AML-193 (cell line): ENCODE results near the gene STK35.
"Not testable (repeated sequence)": the region's sequence is repeated elsewhere in the genome, so short reads cannot be mapped to it uniquely, and the experiment has no call there.

Experiments
- DNase-seq, 2 experiments: peaks; one replicate each; lab custom pipeline; 2025; lab: John Stamatoyannopoulos, UW

Gene STK35

DNA sequence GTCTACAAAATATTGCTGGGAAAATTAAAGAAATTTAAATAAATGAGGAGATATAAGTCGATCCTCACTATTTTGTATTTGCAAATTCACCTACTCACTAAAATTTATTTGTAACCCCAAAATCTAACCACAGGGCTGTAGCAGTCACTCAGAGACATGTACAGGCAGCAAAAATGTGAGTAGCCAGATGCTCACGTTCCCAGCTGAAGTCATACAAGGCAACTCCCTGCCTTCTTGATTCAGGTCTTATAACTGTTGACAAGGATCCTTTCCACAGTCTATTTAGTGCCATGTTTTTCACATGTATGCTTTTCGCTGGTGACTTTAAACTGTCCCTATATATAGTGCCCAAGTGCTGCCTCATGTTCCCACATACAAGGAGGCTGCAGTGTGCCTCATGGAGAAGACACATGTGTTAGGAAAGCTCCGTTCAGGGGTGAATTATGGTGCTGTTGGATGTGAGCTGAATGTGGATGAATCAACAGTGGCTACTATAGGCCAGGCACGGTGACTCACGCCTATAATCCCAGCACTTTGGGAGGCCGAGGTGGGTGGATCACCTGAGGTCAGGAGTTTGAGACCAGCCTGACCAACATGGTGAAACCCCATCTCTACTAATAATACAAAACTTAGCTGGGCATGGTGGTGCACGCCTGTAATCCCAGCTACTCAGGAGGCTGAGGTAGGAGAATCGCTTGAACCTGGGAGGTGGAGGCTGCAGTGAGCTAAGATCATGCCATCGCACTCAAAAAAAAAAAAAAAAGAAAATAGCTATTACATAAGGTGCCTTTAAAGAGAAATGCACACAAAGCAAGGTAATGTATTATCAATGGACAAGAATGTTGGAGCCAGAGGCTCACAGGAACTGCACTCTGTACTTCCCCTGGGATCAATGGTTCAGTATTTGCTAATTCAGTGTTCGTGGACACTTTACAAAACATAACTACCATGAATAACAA is 55.3 kb downstream of the STK35 start:
- no peak for DNase-seq

GRCh38 chr20:2162125-2162822 is 60.6 kb downstream of the STK35 start:
- DNase-seq: no peak

- DNase-seq: no peak
Measured at GRCh38 chr20:2162823-2163166, 61.2 kb downstream of the STK35 start.

DNA sequence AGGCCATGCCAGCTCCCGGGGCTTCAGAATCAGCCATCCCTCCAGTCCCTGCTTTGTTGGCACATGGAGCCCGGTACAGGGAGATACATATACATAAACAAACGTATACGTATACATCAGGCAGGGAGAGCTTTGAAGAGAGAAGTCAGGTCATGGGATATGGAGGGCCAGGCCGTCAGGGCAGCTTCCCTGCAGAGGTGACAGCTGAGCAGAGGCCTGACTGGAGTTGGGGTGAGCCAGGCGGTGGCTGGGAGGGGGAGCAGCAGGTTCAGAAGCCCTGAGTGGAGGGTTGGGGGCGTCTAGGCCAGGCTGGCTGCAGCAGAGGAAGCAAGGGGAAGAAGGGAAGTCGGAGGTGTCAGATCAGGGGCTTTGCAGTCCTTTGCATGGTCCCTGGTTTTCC is 61.7 kb downstream of the STK35 start:
- no peak for DNase-seq

DNA sequence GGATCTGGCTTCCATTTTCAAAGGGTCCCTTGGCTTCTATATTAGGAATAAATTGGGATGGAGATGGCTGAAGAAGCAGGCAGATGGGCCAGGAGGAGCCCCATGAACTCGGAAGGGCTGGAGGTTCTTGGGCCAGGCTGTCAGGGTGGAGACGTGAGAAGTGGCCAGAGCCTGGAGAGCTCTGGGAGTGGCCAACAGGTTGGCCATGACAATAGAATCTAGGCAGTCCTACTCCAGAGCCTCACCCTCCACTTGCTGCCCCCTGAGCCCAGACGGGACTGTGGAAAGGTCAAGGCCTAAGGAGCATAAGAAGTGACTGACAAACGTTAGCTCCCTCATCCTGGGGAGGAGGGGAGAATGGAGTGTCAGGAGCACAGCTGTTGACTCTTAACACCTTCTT is 62.1 kb downstream of the STK35 start:
- no peak for DNase-seq

GRCh38 chr20:2164421-2164820 is 62.8 kb downstream of the STK35 start:
- DNase-seq: no peak

- no peak for DNase-seq
Measured at GRCh38 chr20:2164966-2165365, 63.3 kb downstream of the STK35 start.

- DNase-seq: no peak
Measured at GRCh38 chr20:2165871-2166270, 64.2 kb downstream of the STK35 start.

GRCh38 chr20:2167112-2167511 is 65.5 kb downstream of the STK35 start:
- no peak for DNase-seq

- no peak for DNase-seq
Measured at GRCh38 chr20:2168946-2169345, 67.3 kb downstream of the STK35 start.

DNA sequence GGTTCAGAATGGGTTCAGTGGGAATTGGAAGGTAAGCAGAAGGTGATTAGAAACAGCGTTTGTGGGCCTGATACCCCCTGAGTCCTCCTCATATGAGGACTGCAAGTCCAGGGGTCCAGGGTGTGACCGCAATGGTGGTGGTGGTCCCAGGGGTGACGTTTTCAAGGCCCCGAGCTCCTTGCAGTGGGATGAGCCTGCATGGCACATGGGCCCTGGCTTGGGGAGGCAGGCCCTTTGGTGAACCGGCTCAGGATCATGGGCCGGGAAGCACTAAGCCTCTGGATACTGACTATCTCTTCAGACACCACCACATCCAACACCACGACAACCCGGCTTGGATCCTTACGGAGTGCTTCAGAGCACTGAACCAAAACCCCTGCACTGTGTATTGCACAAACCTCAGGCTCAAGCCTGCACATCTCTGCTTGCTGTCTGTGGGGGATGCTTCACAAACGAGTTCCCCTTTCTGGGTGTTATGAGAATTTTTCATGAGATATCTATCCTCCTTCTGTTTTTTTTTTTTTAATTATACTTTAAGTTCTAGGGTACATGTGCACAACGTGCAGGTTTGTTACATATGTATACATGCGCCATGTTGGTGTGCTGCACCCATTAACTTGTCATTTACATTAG is 67.9 kb downstream of the STK35 start:
- no peak for DNase-seq

GRCh38 chr20:2170404-2170803 is 68.8 kb downstream of the STK35 start:
- DNase-seq: no peak

GRCh38 chr20:2171266-2171790 is 69.7 kb downstream of the STK35 start:
- no peak for DNase-seq

DNA sequence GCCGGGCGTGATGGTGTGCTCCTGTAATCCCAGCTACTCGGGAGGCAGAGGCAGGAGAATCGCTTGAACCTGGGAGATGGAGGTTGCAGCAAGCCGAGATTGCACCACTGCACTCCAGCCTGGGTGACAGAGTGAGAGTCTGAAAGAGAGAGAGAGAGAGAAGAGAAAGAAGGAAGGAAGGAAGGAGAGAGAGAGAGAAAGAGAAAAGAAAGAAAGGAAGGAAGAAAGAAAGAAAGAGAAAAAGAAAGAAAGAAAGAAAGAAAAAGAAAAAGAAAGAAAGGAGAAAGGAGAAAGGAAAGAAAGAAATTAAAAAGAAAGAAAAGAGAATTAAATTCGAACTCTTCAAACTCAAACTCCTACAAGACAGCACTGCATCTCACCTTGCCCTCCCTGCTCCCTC is 70.2 kb downstream of the STK35 start:
- DNase-seq: not testable (repeated sequence)

DNA sequence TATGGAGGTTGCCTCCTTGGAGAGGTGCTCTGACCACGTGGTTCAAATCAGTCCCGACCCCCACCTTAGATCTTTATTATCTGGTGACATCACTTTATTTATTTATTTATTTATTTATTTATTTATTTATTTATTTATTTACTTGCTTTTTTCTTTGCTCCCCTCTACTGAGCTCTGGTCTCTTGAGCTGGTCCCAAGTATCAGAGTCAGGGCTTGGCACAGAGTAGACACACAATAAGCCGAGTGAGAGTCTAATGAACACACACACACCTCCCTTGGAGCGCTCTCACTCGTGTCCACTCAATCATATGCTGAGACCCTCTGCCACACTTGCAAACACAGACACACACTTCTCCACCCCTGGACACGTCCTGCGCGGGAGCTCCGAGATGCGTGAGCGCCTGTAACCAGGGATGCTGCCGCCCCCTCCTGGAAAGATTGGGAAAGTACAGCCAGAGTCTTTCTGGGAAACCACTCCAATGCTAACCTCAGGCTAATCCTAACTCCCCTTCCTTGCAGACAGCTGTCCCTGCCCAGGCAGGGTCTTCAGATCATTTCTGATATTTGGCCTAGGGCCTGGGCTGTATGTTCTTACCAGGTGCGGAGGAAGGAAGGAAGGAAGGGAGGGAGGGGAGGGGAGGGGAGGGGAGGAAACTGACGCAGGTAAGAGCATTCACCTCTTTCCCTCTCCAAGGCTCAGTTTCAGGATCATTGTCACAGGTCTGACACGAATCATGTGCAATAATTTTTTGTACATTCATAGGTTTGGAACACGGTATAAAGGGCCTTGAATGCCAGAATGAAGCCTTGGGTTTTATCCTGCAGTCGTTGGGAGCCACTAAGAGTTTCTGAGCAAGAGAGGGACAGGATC is 70.9 kb downstream of the STK35 start:
- DNase-seq: peak; percentile 33 to 48

DNA sequence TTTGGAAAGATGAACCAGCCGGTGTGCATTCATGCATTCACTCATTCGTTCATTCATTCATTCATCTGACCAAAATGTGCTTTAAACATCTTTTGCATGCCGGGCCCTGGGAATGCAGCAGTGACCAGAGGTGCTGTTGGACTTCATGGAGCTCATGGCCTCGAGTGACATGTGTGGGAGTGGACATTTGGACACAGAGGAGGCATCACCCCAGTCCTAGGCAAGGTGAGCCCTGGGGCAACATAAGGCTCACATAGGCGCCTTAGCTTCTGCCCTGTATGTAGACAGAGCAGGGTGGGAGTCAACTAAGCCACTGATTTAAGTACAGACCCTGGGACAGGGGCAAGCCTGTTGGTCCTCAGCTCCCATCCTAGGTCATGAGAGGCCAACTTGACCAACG is 71.6 kb downstream of the STK35 start:
- no peak for DNase-seq

DNA sequence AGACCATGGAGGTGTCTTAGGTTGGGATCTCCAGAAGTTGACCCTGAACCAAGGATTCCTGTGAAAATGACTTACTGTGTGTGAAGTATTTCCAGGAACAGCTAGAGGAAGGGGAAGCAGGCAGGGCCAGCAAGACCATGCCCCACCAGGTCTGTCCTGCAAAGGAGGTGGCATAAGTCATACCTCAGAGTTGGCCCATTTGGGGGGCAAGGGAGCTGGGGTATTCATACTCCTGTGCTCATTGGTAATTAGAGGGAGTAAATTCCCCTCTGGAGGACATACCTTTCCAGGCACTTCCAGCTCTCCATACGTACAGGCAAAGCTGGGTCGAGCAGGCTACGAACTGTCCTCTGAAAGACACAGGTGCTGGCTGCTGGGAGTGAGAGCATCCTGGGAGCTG is 72.4 kb downstream of the STK35 start:
- DNase-seq: no peak

- no peak for DNase-seq
Measured at GRCh38 chr20:2176946-2177345, 75.3 kb downstream of the STK35 start.

GRCh38 chr20:2178318-2179232 is 76.9 kb downstream of the STK35 start:
- DNase-seq: no peak

DNA sequence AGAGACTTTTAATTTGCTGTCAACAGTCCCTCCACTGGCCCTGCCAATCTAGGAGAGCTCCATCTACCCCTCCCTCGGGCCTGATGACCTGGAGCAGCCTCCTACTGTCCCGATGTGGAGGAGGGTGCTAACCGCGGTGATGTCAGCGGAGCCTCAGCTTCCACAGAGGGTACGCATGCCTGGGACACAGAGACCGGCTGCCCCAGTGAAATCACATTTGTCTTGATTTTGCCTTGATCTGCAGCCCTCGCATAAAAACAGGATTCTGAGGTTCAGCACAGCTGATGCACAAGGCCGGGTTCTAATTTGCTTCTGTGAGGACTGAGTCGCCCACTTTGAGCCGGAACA is 77.6 kb downstream of the STK35 start:
- no peak for DNase-seq

- no peak for DNase-seq
Measured at GRCh38 chr20:2179949-2180348, 78.3 kb downstream of the STK35 start.
